OCI-LY7 (cell line): Measurements from ENCODE around the gene TNP1. TPM values are rescaled to one million over a fixed set of nuclear protein-coding genes. Genes with fewer than 3 reads are reported as not detected.

ENCODE experiments used
- BruUV-seq: library from RNA; stranded (reverse); fragments of 400-500 nt; replicated peaks from 2 replicates; lab custom pipeline; 2021; lab: Mats Ljungman, UMichigan
- CTCF ChIA-PET: fragments of 300-600 bp; sonication (Branson Sonifier 250); formaldehyde crosslinking; loops from one replicate; lab custom pipeline; 2022; ENCODE audit warnings: antibody characterized with exemption; ENCODE audit not compliant: unreplicated experiment; lab: Charles Lee
- POLR2A ChIA-PET: fragments of 300-600 bp; sonication (Branson Sonifier 250); formaldehyde crosslinking; loops from one replicate; lab custom pipeline; 2022; ENCODE audit warnings: antibody characterized with exemption; lab: Charles Lee
- DNase-seq: peaks from one replicate; pipeline ENCODE4 v3.0.0-alpha.2; 2015; ENCODE audit warnings: low spot score
- H2AFZ ChIP-seq: fragments of 200-600 bp; sonication (generic), shearing (Covaris generic); 2 replicates; pipeline ENCODE4 v1.6.1; 2014; ENCODE audit warnings: mild to moderate bottlenecking, antibody characterized with exemption, low read length, moderate library complexity
- H3K27ac ChIP-seq: fragments of 200-600 bp; sonication (generic); 2 replicates; pipeline ENCODE4 v1.5.1; 2014; ENCODE audit warnings: mixed run types, low read depth, mild to moderate bottlenecking, moderate library complexity, low read length, inconsistent platforms; ENCODE audit not compliant: poor library complexity, severe bottlenecking
- H3K36me3 ChIP-seq: fragments of 200-600 bp; sonication (generic); 2 replicates; pipeline ENCODE4 v1.6.1; 2014; ENCODE audit warnings: mild to moderate bottlenecking, antibody characterized with exemption, low read length, moderate library complexity, mixed read lengths; ENCODE audit not compliant: insufficient read depth
- H3K4me1 ChIP-seq: fragments of 200-600 bp; sonication (generic); 2 replicates; pipeline ENCODE4 v1.5.1; 2014; ENCODE audit warnings: mild to moderate bottlenecking, low read length; ENCODE audit not compliant: insufficient read depth, poor library complexity, severe bottlenecking
- H3K4me2 ChIP-seq: fragments of 200-600 bp; sonication (generic); 2 replicates; pipeline ENCODE4 v1.6.1; 2014; ENCODE audit warnings: mild to moderate bottlenecking, low read length
- H3K4me3 ChIP-seq: fragments of 200-600 bp; sonication (generic); 2 replicates; pipeline ENCODE4 v1.5.1; 2014; ENCODE audit warnings: mild to moderate bottlenecking, low read depth, low read length; ENCODE audit not compliant: poor library complexity, severe bottlenecking
- H3K79me2 ChIP-seq: fragments of 200-600 bp; sonication (generic); 2 replicates; pipeline ENCODE4 v1.6.1; 2016; ENCODE audit warnings: low read depth, mild to moderate bottlenecking, low read length, moderate library complexity, mixed read lengths; ENCODE audit not compliant: insufficient read depth
- H3K9me2 ChIP-seq: fragments of 200-600 bp; sonication (generic); 2 replicates; pipeline ENCODE4 v1.6.1; 2016; ENCODE audit warnings: mild to moderate bottlenecking, low read length, mixed read lengths; ENCODE audit not compliant: insufficient read depth
- H3K9me3 ChIP-seq: fragments of 200-600 bp; sonication (generic); 2 replicates; pipeline ENCODE4 v1.6.1; 2014; ENCODE audit warnings: mild to moderate bottlenecking, mixed run types, low read length, mixed read lengths
- H4K20me1 ChIP-seq: fragments of 200-600 bp; sonication (generic); 2 replicates; pipeline ENCODE4 v1.6.1; 2014; ENCODE audit warnings: mild to moderate bottlenecking, antibody characterized with exemption, low read length, moderate library complexity, mixed read lengths; ENCODE audit not compliant: insufficient read depth
- EZH2phosphoT487 ChIP-seq: fragments of 200-600 bp; sonication (generic); IDR thresholded peaks from 2 replicates; pipeline ENCODE4 v1.6.1; 2018; ENCODE audit warnings: low read depth, borderline replicate concordance, mild to moderate bottlenecking, mixed run types, antibody characterized with exemption, low read length, moderate library complexity, mixed read lengths
- intact Hi-C: fragments of 100-400 bp; cut with micrococcal nuclease; formaldehyde crosslinking; loops from one replicate; pipeline ENCODE4 v1.10.0; 2022; ENCODE audit not compliant: unreplicated experiment
- total RNA-seq, 2 experiments: library from RNA; depleted of rRNA in 1 of 2; stranded (reverse); fragments of >200 nt in 1 of 2; shearing (Covaris generic) in 1 of 2; gene quantifications; 2 replicates each; pipeline ENCODE4 v1.2.3, GENCODE V29; 2014 to 2022
- TF ChIP-seq, protein P1 (sequence below): fragments of 200-600 bp; sonication (generic); conservative IDR thresholded peaks from 2 replicates; pipeline ENCODE4 v1.5.1; 2014; ENCODE audit warnings: mild to moderate bottlenecking, antibody characterized with exemption, low read length, moderate library complexity, mixed read lengths

The TNP1 gene
- total RNA-seq, 2 experiments from 2014 or later: not detected

DNA sequence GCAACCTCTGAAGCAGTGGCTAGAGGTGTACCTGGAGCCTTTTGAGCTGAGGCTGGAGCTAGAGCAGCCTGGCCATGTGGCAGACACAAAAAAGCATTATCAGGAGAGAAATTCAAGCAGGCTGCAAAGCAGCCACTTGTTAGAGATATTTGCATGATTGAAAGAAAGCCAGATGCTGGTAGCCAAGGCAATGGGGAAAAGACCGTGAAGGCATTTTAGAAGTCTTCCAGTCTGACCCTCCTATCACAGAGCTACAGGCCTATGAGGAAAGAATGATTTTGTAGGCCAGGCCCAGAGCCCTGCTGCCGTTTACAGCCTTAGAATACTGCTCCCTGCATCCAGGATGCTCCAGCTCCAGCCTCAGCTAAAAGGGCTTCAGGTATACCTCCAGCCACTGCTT, 41.4 kb upstream of the TNP1 start:
- H2AFZ ChIP-seq: no peak overlapping the region
- H3K79me2 ChIP-seq: no peaks in the 10 kb centered on the region
- H4K20me1 ChIP-seq: no peaks in the 10 kb centered on the region
- TF ChIP-seq, protein P1, sequence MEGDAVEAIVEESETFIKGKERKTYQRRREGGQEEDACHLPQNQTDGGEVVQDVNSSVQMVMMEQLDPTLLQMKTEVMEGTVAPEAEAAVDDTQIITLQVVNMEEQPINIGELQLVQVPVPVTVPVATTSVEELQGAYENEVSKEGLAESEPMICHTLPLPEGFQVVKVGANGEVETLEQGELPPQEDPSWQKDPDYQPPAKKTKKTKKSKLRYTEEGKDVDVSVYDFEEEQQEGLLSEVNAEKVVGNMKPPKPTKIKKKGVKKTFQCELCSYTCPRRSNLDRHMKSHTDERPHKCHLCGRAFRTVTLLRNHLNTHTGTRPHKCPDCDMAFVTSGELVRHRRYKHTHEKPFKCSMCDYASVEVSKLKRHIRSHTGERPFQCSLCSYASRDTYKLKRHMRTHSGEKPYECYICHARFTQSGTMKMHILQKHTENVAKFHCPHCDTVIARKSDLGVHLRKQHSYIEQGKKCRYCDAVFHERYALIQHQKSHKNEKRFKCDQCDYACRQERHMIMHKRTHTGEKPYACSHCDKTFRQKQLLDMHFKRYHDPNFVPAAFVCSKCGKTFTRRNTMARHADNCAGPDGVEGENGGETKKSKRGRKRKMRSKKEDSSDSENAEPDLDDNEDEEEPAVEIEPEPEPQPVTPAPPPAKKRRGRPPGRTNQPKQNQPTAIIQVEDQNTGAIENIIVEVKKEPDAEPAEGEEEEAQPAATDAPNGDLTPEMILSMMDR: no peak
- TF ChIP-seq EZH2phosphoT487: no peak
- no peak overlapping the region for H3K4me3 ChIP-seq
- H3K27ac ChIP-seq: no peak overlapping the region
- ChIA-PET POLR2A (interaction anchor here (0.5 kb wide), 1 partner anchor 19 kb away, joined by 3 read pairs; no protein-coding TSS in a partner anchor), CTCF (no interaction called here)
- no peaks in the 10 kb centered on the region for H3K9me3 ChIP-seq
- BruUV-seq: no TSS peak
- no peaks in the 10 kb centered on the region for H3K36me3 ChIP-seq
- H3K4me1 ChIP-seq: no peaks in the 10 kb centered on the region
- no peak overlapping the region for H3K4me2 ChIP-seq
- no peak for DNase-seq
- intact Hi-C loops: no loop called here
- H3K9me2 ChIP-seq: no peaks in the 10 kb centered on the region

DNA sequence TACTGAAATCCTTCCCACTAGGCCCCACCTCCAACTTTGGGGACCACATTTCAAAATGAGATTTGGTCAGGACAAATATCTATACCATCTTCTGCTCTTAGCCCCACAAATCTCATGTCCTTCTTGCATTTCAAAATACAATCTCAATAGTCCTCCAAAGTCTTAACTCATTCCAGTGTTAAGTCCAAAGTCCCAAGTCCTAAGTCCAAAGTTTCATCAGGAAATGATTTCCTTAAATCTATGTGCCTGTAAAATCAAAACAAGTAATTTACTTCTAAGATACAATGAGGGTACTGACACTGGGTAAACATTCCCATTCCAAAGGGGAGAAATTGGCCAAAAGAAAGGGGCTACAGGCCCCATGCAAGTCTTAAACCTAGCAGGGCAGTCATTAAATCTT, 40.5 kb upstream of the TNP1 start:
- Histone ChIP-seq H4K20me1 (no peaks in the 10 kb centered on the region), H2AFZ (no peak overlapping the region), H3K9me2 (no peaks in the 10 kb centered on the region), H3K9me3 (no peaks in the 10 kb centered on the region), H3K79me2 (no peaks in the 10 kb centered on the region), H3K36me3 (no peaks in the 10 kb centered on the region), H3K4me2 (no peak overlapping the region), H3K27ac (no peak overlapping the region), H3K4me3 (no peak overlapping the region), H3K4me1 (no peaks in the 10 kb centered on the region)
- POLR2A ChIA-PET: no interaction called here
- no peak for DNase-seq
- intact Hi-C loops: no loop called here
- no peak for TF ChIP-seq EZH2phosphoT487
- TF ChIP-seq, protein P1: no peak
- CTCF ChIA-PET: no interaction called here
- BruUV-seq: no TSS peak

DNA sequence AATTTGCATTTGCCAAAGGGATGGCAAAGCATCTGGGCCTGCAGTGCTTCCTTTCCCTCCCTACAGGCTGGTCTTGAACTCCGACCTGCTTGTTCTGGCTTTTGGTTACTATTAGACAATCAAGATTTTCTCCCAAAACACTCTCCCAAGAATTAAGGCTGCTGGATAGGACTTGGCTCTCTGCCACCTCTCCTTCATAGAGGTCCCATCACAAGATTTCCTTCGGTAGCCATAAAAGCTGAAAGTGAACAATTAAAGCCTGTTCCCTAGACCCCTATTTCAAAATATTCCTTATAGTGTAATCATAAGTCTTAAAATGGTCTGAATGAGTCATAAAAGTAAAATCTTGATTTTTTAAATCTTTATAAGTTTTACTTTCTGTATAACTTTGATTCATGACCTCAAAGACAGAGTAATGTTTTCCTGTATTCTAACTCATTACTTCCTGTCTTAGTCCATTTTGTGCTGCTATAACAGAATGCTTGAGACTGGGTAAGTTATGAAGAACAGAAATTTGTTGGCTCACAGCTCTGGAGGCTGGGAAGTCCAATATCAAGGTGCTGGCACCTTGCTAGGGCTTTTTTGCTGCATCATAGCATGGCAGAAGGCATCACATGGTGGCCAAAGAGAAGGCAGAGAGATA, 37.8 kb upstream of the TNP1 start:
- Histone ChIP-seq H4K20me1 (no peaks in the 10 kb centered on the region), H3K4me2 (no peak overlapping the region), H3K9me2 (no peaks in the 10 kb centered on the region), H3K4me3 (no peak overlapping the region), H3K9me3 (no peaks in the 10 kb centered on the region), H3K79me2 (no peaks in the 10 kb centered on the region), H3K27ac (no peak overlapping the region), H3K36me3 (no peaks in the 10 kb centered on the region), H3K4me1 (no peaks in the 10 kb centered on the region), H2AFZ (no peak overlapping the region)
- DNase-seq: no peak
- ChIA-PET CTCF (no interaction called here), POLR2A (no interaction called here)
- intact Hi-C loops: no loop called here
- no TSS peak for BruUV-seq
- TF ChIP-seq, protein P1: no peak
- no peak for TF ChIP-seq EZH2phosphoT487
